ENCODE results near the gene RAD51B. TPM values are rescaled to one million over a fixed set of nuclear protein-coding genes. Genes with fewer than 3 reads are reported as not detected.

The RAD51B gene
- total RNA-seq, 5 donors from 2014 or later (not counting 1 experiment from before 2014, with no cell fraction given): 25.4 to 47.9 (median 30.0) TPM

DNA sequence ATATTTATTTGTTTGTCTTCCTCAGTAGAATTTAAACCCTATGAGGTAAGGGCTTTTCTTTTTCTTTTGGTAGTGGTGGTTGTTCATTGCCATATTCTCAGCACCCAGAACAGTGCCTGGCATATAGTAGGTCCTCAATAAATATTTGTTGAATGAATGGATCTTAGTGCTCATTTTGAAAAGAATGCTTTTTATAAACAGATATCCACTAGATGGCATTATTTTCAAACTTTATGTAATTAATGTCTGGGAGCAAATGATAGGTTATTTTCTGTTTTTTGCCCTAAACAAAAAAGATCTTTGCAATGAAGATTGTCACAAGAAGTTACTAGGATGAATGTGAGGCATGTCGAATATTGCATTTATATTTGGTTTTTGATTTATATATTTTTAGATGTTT is 64.1 kb downstream of the RAD51B start:
- WGBS (ENCODE audit: insufficient coverage): no CpG with 5 or more reads among the region's 1 CpG
- H3K27ac Mint-ChIP-seq: no peak overlapping the region
- CTCF ChIA-PET: interaction anchor here in 1 of 2 donors (1.4 kb wide), 1 partner anchor 960 kb away, joined by 10 read pairs; no protein-coding TSS in a partner anchor
- no peaks in the 10 kb centered on the region for H3K36me3 ChIP-seq (ENCODE audit: control insufficient read depth in 2 of 2, extremely low read depth in 1 of 2, insufficient read depth in 1 of 2, low read length in 1 of 2)
- H3K27ac ChIP-seq (ENCODE audit: low read length): no peak overlapping the region
- H3K4me3 ChIP-seq (ENCODE audit: control insufficient read depth in 1 of 2, extremely low read depth in 1 of 2, low read length in 1 of 2): no peak overlapping the region
- ATAC-seq (replicated peaks in 1 of 4) (no peak), DNase-seq (peak in 1 of 35 experiments; percentile 12)
- H3K27me3 ChIP-seq (replicated peaks in 1 of 2; ENCODE audit: control insufficient read depth in 2 of 2, extremely low read depth in 1 of 2, insufficient read depth in 2 of 2, low read length in 1 of 2): no peaks in the 10 kb centered on the region
- H3K4me1 ChIP-seq (ENCODE audit: control insufficient read depth in 1 of 2, extremely low read depth in 1 of 2, insufficient read depth in 2 of 2, low read length in 2 of 2): peaks cover 3 to 13% of the 10 kb centered on the region in 2 experiments
- peaks cover 17 to 32% (median 23%) of the 10 kb centered on the region in 3 donors for H3K4me1 Mint-ChIP-seq
- peaks cover 15% of the 10 kb centered on the region for H3K36me3 Mint-ChIP-seq
- H3K27me3 Mint-ChIP-seq: no peaks in the 10 kb centered on the region
- H3K4me3 Mint-ChIP-seq: no peak overlapping the region
- POLR2A ChIA-PET: no interaction called here
- no peaks in the 10 kb centered on the region for H3K9me3 Mint-ChIP-seq
- H3K9me3 ChIP-seq: no peaks in the 10 kb centered on the region

DNA sequence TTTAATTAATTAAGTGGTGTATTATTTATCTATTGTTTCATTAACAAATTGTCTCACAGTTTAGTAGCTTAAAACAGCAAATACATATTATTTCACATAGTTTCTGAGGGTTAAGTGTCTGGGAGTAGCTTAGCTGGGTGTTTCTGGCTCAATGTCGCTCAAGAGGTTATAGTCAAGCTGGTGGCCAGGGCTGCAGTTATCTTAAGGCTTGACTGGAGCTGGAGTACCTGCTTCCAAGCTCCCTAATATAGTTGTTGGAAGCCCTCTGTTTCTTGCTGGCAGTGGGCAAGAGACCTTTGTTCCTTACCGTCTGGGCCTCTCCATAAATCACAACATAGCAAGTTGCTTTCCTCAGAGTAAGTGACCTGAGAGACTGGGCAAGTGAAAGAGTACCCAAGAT is 66.6 kb downstream of the RAD51B start:
- WGBS (ENCODE audit: insufficient coverage): no CpG with 5 or more reads among the region's 2 CpGs
- no peaks in the 10 kb centered on the region for H3K36me3 ChIP-seq (ENCODE audit: control insufficient read depth in 2 of 2, extremely low read depth in 1 of 2, insufficient read depth in 1 of 2, low read length in 1 of 2)
- DNase-seq (no peak), ATAC-seq (replicated peaks in 1 of 4) (no peak)
- POLR2A ChIA-PET: no interaction called here
- peaks cover 3 to 12% of the 10 kb centered on the region in 2 experiments for H3K4me1 ChIP-seq (ENCODE audit: control insufficient read depth in 1 of 2, extremely low read depth in 1 of 2, insufficient read depth in 2 of 2, low read length in 2 of 2)
- peaks cover 14 to 27% (median 22%) of the 10 kb centered on the region in 3 donors for H3K4me1 Mint-ChIP-seq
- CTCF ChIA-PET: no interaction called here
- no peak overlapping the region for H3K27ac ChIP-seq (ENCODE audit: low read length)
- H3K27me3 Mint-ChIP-seq: no peaks in the 10 kb centered on the region
- no peaks in the 10 kb centered on the region for H3K27me3 ChIP-seq (replicated peaks in 1 of 2; ENCODE audit: control insufficient read depth in 2 of 2, extremely low read depth in 1 of 2, insufficient read depth in 2 of 2, low read length in 1 of 2)
- H3K27ac Mint-ChIP-seq: no peak overlapping the region
- no peaks in the 10 kb centered on the region for H3K9me3 Mint-ChIP-seq
- H3K9me3 ChIP-seq: no peaks in the 10 kb centered on the region
- peaks cover 13% of the 10 kb centered on the region for H3K36me3 Mint-ChIP-seq
- no peak overlapping the region for H3K4me3 Mint-ChIP-seq
- no peak overlapping the region for H3K4me3 ChIP-seq (ENCODE audit: control insufficient read depth in 1 of 2, extremely low read depth in 1 of 2, low read length in 1 of 2)

DNA sequence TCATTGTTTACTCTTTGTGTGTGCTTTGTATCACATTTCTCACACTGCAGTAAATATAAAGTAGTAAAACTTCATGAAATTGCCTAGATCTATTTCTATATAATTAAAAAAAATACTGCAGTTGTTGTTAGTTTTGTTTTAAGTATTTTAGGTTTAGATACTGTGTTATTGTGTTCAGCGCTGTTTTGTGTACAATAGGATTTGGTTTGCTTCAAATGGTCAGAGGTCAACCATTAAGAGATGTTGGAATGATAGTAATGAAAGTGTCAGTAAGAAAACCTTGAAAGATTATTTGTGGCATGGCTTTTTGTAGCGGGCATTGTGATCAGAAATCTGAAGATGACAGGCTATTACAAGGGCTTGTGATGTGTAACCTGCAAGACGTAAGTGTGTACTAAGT is 67.9 kb downstream of the RAD51B start:
- Histone ChIP-seq H3K27ac (ENCODE audit: low read length) (no peak overlapping the region), H3K4me3 (ENCODE audit: control insufficient read depth in 1 of 2, extremely low read depth in 1 of 2, low read length in 1 of 2) (no peak overlapping the region), H3K4me1 (ENCODE audit: control insufficient read depth in 1 of 2, extremely low read depth in 1 of 2, insufficient read depth in 2 of 2, low read length in 2 of 2) (peaks cover 0 to 9% of the 10 kb centered on the region in 2 experiments), H3K36me3 (ENCODE audit: control insufficient read depth in 2 of 2, extremely low read depth in 1 of 2, insufficient read depth in 1 of 2, low read length in 1 of 2) (no peaks in the 10 kb centered on the region), H3K27me3 (replicated peaks in 1 of 2; ENCODE audit: control insufficient read depth in 2 of 2, extremely low read depth in 1 of 2, insufficient read depth in 2 of 2, low read length in 1 of 2) (no peaks in the 10 kb centered on the region), H3K9me3 (no peaks in the 10 kb centered on the region)
- WGBS (ENCODE audit: insufficient coverage): 100% methylated on average over 2 of the region's 3 CpGs
- H3K9me3 Mint-ChIP-seq: no peaks in the 10 kb centered on the region
- ChIA-PET POLR2A (no interaction called here), CTCF (no interaction called here)
- peaks cover 10 to 17% (median 16%) of the 10 kb centered on the region in 3 donors for H3K4me1 Mint-ChIP-seq
- no peaks in the 10 kb centered on the region for H3K27me3 Mint-ChIP-seq
- H3K4me3 Mint-ChIP-seq: no peak overlapping the region
- DNase-seq: no peak
- peaks cover 13% of the 10 kb centered on the region for H3K36me3 Mint-ChIP-seq
- H3K27ac Mint-ChIP-seq: no peak overlapping the region
- ATAC-seq (replicated peaks in 1 of 4): no peak

DNA sequence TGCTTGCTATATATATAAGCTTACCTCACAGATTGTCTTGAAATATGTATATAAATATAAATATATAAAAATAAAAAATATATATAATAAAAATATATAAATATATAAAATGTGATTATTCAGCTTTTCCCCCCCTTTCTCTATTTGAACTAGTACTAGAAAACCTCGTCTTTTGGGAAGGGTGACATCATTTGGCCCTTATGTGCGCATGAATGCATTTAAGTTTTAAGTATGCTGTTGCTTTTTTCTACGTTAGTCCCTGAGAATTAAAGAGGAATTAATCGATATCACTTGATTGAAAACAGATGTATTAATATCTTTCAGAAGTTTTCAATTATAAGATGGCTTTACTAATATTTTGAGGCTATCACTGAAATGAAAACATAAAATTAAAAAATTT is 69.9 kb downstream of the RAD51B start:
- ATAC-seq (replicated peaks in 1 of 4): no peak
- Histone ChIP-seq H3K4me3 (ENCODE audit: control insufficient read depth in 1 of 2, extremely low read depth in 1 of 2, low read length in 1 of 2) (no peak overlapping the region), H3K4me1 (ENCODE audit: control insufficient read depth in 1 of 2, extremely low read depth in 1 of 2, insufficient read depth in 2 of 2, low read length in 2 of 2) (peaks cover 0 to 4% of the 10 kb centered on the region in 2 experiments), H3K9me3 (no peaks in the 10 kb centered on the region), H3K36me3 (ENCODE audit: control insufficient read depth in 2 of 2, extremely low read depth in 1 of 2, insufficient read depth in 1 of 2, low read length in 1 of 2) (no peaks in the 10 kb centered on the region), H3K27ac (ENCODE audit: low read length) (no peak overlapping the region), H3K27me3 (replicated peaks in 1 of 2; ENCODE audit: control insufficient read depth in 2 of 2, extremely low read depth in 1 of 2, insufficient read depth in 2 of 2, low read length in 1 of 2) (no peaks in the 10 kb centered on the region)
- H3K36me3 Mint-ChIP-seq: peaks cover 11% of the 10 kb centered on the region
- H3K27me3 Mint-ChIP-seq: no peaks in the 10 kb centered on the region
- no peak overlapping the region for H3K4me3 Mint-ChIP-seq
- no peak overlapping the region for H3K27ac Mint-ChIP-seq
- DNase-seq: no peak
- H3K4me1 Mint-ChIP-seq: peaks cover 4 to 6% (median 5%) of the 10 kb centered on the region in 3 donors
- WGBS (ENCODE audit: insufficient coverage): no CpG with 5 or more reads among the region's 4 CpGs
- POLR2A ChIA-PET: no interaction called here
- H3K9me3 Mint-ChIP-seq: no peaks in the 10 kb centered on the region
- CTCF ChIA-PET: interaction anchor here in 1 of 2 donors (0.7 kb wide), 1 partner anchor 946 kb away, joined by 3 read pairs; no protein-coding TSS in a partner anchor

DNA sequence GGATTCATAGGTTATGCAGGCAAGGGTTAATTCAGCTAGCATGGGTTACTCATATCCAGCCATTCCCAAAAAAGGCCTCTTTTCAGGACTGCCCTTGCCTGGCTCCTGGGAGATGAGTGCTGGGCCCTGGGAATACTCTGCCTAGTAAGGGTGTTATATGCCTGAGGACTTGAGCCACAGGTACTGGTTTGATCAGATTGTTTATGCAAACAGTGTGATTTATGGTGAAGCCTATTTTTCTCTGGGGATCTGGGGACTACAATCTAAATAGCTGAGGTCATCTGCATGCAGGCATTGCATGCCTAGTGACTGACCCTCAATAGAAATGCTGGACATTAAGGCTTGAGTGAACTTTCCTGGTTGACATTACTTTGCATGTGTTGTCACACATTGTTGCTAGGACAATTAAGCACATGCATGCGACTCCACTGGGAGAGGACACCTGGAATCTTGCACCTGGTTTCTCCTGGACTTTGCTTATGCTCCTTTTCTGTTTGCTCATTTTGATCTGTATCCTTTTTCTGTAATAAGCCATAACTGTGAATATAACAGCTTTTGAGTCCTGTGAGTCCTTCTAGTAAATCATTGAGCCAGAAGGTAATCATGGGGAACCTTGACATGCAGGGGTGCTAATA is 73.0 kb downstream of the RAD51B start:
- H3K9me3 ChIP-seq: no peaks in the 10 kb centered on the region
- H3K27ac Mint-ChIP-seq: no peak overlapping the region

DNA sequence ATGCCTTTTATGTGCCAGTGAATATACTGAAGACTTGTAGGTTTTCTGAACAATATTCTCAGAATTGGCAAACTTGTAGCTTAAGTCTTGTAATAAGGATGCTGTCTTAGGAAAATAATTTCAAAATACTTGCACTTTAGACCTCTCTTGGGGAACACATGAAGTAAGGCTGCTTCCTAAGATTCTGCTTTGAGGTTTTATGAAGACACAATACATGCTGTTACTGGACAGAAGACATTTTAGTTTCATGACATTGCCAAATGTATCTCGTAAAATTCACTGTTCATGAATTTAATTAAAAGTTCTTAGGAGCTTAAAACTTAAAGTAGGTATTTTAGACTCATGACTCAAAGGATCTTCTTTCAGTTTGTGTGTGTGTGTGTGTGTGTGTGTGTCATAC is 80.7 kb downstream of the RAD51B start:
- peaks cover 6 to 8% (median 6%) of the 10 kb centered on the region in 3 donors for H3K4me1 Mint-ChIP-seq
- ChIA-PET POLR2A (interaction anchor here in 1 of 2 donors (0.6 kb wide), 1 partner anchor 101 kb away, joined by 4 read pairs; no protein-coding TSS in a partner anchor), CTCF (no interaction called here)
- ATAC-seq (replicated peaks in 1 of 4): no peak
- DNase-seq: no peak
- Histone ChIP-seq H3K27ac (ENCODE audit: low read length) (no peak overlapping the region), H3K4me1 (ENCODE audit: control insufficient read depth in 1 of 2, extremely low read depth in 1 of 2, insufficient read depth in 2 of 2, low read length in 2 of 2) (no peaks in the 10 kb centered on the region), H3K36me3 (ENCODE audit: control insufficient read depth in 2 of 2, extremely low read depth in 1 of 2, insufficient read depth in 1 of 2, low read length in 1 of 2) (no peaks in the 10 kb centered on the region), H3K9me3 (no peaks in the 10 kb centered on the region), H3K27me3 (replicated peaks in 1 of 2; ENCODE audit: control insufficient read depth in 2 of 2, extremely low read depth in 1 of 2, insufficient read depth in 2 of 2, low read length in 1 of 2) (no peaks in the 10 kb centered on the region), H3K4me3 (ENCODE audit: control insufficient read depth in 1 of 2, extremely low read depth in 1 of 2, low read length in 1 of 2) (no peak overlapping the region)
- H3K27ac Mint-ChIP-seq: no peak overlapping the region
- no CpG with 5 or more reads among the region's 1 CpG for whole genome bisulfite sequencing (ENCODE audit: insufficient coverage)
- H3K9me3 Mint-ChIP-seq: peaks cover 0 to 9% (median 6%) of the 10 kb centered on the region in 3 donors
- H3K27me3 Mint-ChIP-seq: no peaks in the 10 kb centered on the region
- no peak overlapping the region for H3K4me3 Mint-ChIP-seq
- H3K36me3 Mint-ChIP-seq: peaks cover 22% of the 10 kb centered on the region

More for the DNA sequence above, 73.0 kb downstream of the RAD51B start:
- H3K27me3 Mint-ChIP-seq: no peaks in the 10 kb centered on the region
- no peaks in the 10 kb centered on the region for H3K27me3 ChIP-seq (replicated peaks in 1 of 2; ENCODE audit: control insufficient read depth in 2 of 2, extremely low read depth in 1 of 2, insufficient read depth in 2 of 2, low read length in 1 of 2)
- CTCF ChIA-PET: interaction anchor here (0.6 to 0.7 kb wide), 3 partner anchors 276 to 905 kb away, joined by 3 read pairs; no protein-coding TSS in a partner anchor
- no peak overlapping the region for H3K4me3 Mint-ChIP-seq
- H3K4me3 ChIP-seq (ENCODE audit: control insufficient read depth in 1 of 2, extremely low read depth in 1 of 2, low read length in 1 of 2): no peak overlapping the region
- no peak overlapping the region for H3K27ac ChIP-seq (ENCODE audit: low read length)
- POLR2A ChIA-PET: interaction anchor here in 1 of 2 donors (0.6 kb wide), 1 partner anchor 926 kb away, joined by 3 read pairs; no protein-coding TSS in a partner anchor
- ATAC-seq (replicated peaks in 1 of 4) (no peak), DNase-seq (no peak)
- H3K36me3 Mint-ChIP-seq: peaks cover 9% of the 10 kb centered on the region
- no peaks in the 10 kb centered on the region for H3K9me3 Mint-ChIP-seq
- H3K4me1 ChIP-seq (ENCODE audit: control insufficient read depth in 1 of 2, extremely low read depth in 1 of 2, insufficient read depth in 2 of 2, low read length in 2 of 2): no peaks in the 10 kb centered on the region
- H3K4me1 Mint-ChIP-seq: peaks cover 0 to 6% (median 4%) of the 10 kb centered on the region in 3 donors
- 100% methylated on average over 1 of the region's 1 CpG for WGBS (ENCODE audit: insufficient coverage)
- H3K36me3 ChIP-seq (ENCODE audit: control insufficient read depth in 2 of 2, extremely low read depth in 1 of 2, insufficient read depth in 1 of 2, low read length in 1 of 2): no peaks in the 10 kb centered on the region
